Breast epithelium (tissue), 4 donors: Measurements from ENCODE around the gene RIMBP2. TPM values are rescaled to one million over a fixed set of nuclear protein-coding genes. Genes with fewer than 3 reads are reported as not detected.

Experiments used
- DNase-seq, 2 donors: peaks; one replicate each; pipeline ENCODE4 v3.0.0-alpha.2; 2019; ENCODE audit warnings: low spot score in 2 of 2
- H3K27ac ChIP-seq, 2 donors: fragments of 200-600 bp; sonication (generic) in 1 of 2; one replicate each; pipeline ENCODE4 v1.5.1; 2016 to 2019; ENCODE audit warnings: mild to moderate bottlenecking in 1 of 2
- H3K27me3 ChIP-seq, 2 donors: fragments of 200-600 bp; sonication (generic) in 1 of 2; one replicate each; pipeline versions ENCODE4 v1.5.1 to v1.6.0; 2017 to 2019; ENCODE audit warnings: control low read depth in 1 of 2, mild to moderate bottlenecking in 1 of 2
- H3K36me3 ChIP-seq: fragments of 200-600 bp; one replicate; pipeline ENCODE4 v1.5.1; 2019
- H3K4me1 ChIP-seq, 2 donors: fragments of 200-600 bp; sonication (generic); one replicate each; pipeline ENCODE4 v1.5.1; 2016 to 2019; ENCODE audit warnings: control low read depth in 1 of 2
- H3K4me3 ChIP-seq, 3 donors: fragments of 200-600 bp; sonication (generic); 1 replicate in 2 of 3; 2 replicates in 1 of 3; pipeline ENCODE4 v1.5.1; 2016 to 2019; ENCODE audit warnings: mild to moderate bottlenecking in 3 of 3, moderate library complexity in 2 of 3
- H3K9me3 ChIP-seq, 2 donors: fragments of 200-600 bp; sonication (generic) in 1 of 2; one replicate each; pipeline ENCODE4 v1.5.1; 2016 to 2019; ENCODE audit warnings: control low read depth in 1 of 2
- POLR2A ChIP-seq: fragments of 450-650 bp; IDR thresholded peaks from one replicate; pipeline ENCODE4 v1.6.1; 2016; ENCODE audit warnings: antibody characterized with exemption, mild to moderate bottlenecking, moderate library complexity
- POLR2AphosphoS5 ChIP-seq, 3 donors: sonication (generic); formaldehyde crosslinking; IDR thresholded peaks; one replicate each; pipeline ENCODE4 v1.6.1; 2017; ENCODE audit warnings: antibody characterized with exemption in 3 of 3
- intact Hi-C: fragments of 100-400 bp; cut with DNase I; formaldehyde crosslinking; loops from one replicate; pipeline ENCODE4 v1.15.1; 2023; ENCODE audit warnings: low total_unique reads
- total RNA-seq, 3 donors: library from RNA; depleted of rRNA; stranded (reverse); fragments of >200 nt; gene quantifications; one replicate each; pipeline ENCODE4 v1.1.0, GENCODE V29; 2016
- TF ChIP-seq, protein P1 (sequence below), 3 donors: fragments of 450-650 bp; IDR thresholded peaks; one replicate each; pipeline ENCODE4 v1.5.1; 2016 to 2017; ENCODE audit warnings: antibody characterized with exemption in 3 of 3, mild to moderate bottlenecking in 3 of 3, moderate library complexity in 3 of 3

The RIMBP2 gene
- total RNA-seq, 3 donors from 2014 or later = under 0.01 to 0.59 (median under 0.01) TPM

DNA sequence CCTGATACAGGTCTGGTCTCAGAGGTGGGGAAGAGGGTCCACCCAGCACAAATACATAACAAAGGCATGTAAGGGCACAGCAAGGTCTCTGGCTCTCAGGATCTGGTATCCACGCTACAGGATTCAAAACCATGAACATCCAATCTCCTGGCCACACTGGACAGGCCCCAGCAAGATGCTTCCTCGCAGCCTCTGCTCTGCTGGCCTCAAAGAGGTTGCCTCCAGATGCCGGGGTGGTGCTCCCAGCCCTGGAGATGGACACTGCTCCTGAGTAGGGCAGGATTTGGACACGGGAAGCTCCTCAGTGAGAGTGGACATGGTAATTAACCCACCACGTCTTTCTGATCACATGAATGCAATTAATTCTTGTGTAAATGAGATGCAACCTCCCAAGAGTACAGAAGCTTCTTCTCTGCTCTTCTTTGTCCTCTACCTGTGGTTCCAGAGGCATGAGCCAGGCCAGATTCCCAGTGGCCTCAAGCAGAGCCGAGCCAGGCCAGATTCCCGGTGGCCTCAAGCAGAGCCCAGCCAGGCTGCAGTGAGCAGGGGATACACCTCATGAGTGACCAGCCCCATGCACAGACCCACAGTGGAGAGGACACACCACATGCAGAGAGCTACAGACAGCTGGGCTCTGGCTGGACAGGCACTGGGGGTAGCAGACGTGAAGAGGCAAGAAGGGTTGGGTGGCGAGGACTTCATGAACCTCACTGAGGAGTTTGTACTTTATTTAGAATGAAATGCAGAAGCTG lies 192.1 kb downstream of the RIMBP2 start:
- no peaks in the 10 kb centered on the region for H3K27me3 ChIP-seq
- intact Hi-C loops = loop anchor here (10.0 kb wide), 1 partner anchor 1769 kb away; no protein-coding TSS in a partner anchor
- no peaks in the 10 kb centered on the region for H3K4me1 ChIP-seq
- H3K4me3 ChIP-seq = no peak overlapping the region
- H3K36me3 ChIP-seq = no peaks in the 10 kb centered on the region
- H3K9me3 ChIP-seq = peaks cover 0 to 2% of the 10 kb centered on the region in 2 donors
- no peak for TF ChIP-seq POLR2A
- no peak for TF ChIP-seq POLR2AphosphoS5 (IDR thresholded peaks at IDR 0.05)
- TF ChIP-seq, protein P1, sequence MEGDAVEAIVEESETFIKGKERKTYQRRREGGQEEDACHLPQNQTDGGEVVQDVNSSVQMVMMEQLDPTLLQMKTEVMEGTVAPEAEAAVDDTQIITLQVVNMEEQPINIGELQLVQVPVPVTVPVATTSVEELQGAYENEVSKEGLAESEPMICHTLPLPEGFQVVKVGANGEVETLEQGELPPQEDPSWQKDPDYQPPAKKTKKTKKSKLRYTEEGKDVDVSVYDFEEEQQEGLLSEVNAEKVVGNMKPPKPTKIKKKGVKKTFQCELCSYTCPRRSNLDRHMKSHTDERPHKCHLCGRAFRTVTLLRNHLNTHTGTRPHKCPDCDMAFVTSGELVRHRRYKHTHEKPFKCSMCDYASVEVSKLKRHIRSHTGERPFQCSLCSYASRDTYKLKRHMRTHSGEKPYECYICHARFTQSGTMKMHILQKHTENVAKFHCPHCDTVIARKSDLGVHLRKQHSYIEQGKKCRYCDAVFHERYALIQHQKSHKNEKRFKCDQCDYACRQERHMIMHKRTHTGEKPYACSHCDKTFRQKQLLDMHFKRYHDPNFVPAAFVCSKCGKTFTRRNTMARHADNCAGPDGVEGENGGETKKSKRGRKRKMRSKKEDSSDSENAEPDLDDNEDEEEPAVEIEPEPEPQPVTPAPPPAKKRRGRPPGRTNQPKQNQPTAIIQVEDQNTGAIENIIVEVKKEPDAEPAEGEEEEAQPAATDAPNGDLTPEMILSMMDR (IDR thresholded peaks at IDR 0.05) = no peak
- DNase-seq = no peak
- H3K27ac ChIP-seq = no peak overlapping the region

DNA sequence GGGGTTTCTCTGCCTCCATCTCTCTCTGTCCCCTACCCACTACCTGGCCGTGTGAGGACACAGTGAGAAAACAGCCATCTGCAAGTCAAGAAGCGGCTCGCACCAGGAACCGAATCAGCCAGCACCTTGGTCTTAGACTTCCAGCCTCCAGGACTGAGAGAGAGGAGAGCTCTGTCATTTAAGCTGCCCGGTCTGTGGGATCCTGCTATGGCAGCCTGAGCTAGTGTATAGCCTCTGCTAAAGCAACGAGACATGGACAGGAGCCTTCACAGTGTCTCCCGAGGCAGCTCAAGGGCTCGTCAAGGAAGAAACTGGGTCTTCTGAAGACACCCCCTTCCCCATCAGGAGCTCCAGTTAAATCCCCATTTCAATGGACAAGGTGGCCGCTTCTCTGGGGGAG lies 192.9 kb downstream of the RIMBP2 start:
- DNase-seq = no peak
- Histone ChIP-seq H3K9me3 (peaks cover 0 to 10% of the 10 kb centered on the region in 2 donors), H3K4me3 (no peak overlapping the region), H3K27me3 (no peaks in the 10 kb centered on the region), H3K4me1 (no peaks in the 10 kb centered on the region), H3K36me3 (no peaks in the 10 kb centered on the region), H3K27ac (no peak overlapping the region)
- TF ChIP-seq POLR2A = no peak
- TF ChIP-seq, protein P1 (IDR thresholded peaks at IDR 0.05) = no peak
- no peak for TF ChIP-seq POLR2AphosphoS5 (IDR thresholded peaks at IDR 0.05)
- intact Hi-C loops = loop anchor here (10.0 kb wide), 1 partner anchor 1768 kb away; no protein-coding TSS in a partner anchor

DNA sequence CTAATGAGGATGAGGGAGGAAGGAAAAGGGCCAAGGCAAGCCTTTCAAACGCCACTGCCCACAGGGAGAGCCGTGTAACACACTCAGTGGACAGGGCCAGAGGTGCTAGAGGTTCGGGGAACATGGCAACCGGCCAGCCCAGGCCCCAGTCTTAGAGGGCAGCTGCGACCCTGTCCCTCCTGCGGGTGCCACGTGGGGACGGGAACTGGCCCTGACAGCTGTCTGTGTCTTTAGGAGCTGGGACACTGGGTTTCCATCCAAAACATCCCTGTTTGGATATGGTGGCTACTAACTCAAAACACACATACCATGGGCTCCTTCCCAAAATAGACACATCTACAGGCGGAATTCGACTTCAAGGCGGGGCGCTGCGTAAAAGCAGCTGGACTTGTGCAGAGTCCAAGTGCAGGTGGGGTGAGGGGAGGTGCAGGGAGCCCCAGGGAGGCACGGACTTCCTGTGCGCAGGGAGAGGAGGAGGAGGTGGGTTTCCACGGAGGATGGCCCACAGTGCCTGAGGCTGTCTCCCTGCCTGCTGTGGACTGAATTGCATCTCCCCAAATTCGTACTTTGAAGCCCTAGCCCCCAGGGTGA lies 193.8 kb downstream of the RIMBP2 start:
- Histone ChIP-seq H3K4me3 (no peak overlapping the region), H3K9me3 (peaks cover 0 to 17% of the 10 kb centered on the region in 2 donors), H3K36me3 (no peaks in the 10 kb centered on the region), H3K27me3 (no peaks in the 10 kb centered on the region), H3K4me1 (no peaks in the 10 kb centered on the region), H3K27ac (no peak overlapping the region)
- intact Hi-C loops = loop anchor here (10.0 kb wide), 1 partner anchor 1768 kb away; no protein-coding TSS in a partner anchor
- DNase-seq = no peak
- TF ChIP-seq POLR2A (no peak), POLR2AphosphoS5 (IDR thresholded peaks at IDR 0.05) (no peak)
- TF ChIP-seq, protein P1 (IDR thresholded peaks at IDR 0.05) = no peak

DNA sequence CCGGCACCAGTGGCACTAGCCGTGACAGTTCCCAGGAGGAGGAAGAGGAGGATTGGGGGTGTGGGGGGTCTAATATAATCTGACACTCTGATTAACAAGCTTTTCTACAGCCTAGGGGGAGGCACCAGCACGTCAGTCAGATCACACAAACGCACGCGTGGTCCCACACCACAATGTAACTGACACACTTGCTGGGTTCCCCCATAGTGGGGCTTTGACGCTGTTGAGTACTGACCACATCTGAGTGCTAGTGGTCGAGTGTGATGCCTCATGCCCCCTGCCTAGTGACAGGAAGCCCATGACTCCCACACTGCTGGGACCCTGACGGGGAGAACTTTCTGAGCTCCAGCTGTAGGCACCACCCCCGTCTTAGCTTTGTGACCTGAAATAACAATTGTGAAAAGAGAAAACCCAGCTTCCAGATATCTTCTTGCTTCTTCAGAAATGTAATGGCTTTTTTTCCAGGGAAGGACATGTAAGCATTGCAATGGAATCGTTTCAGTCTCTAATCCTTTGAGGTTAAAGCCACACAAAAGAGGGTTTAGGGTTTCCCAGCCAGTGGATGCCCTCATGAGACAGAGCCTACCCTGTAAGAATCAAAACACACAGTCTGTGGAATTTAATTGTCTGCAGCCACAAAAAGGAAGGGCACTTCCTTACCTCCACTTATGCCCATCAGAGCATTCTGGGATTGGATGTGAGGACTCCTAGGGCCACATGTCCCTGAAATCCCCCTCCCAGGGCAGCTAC lies 194.5 kb downstream of the RIMBP2 start:
- intact Hi-C loops = loop anchor here (10.0 kb wide), 1 partner anchor 1767 kb away; no protein-coding TSS in a partner anchor
- Histone ChIP-seq H3K27me3 (no peaks in the 10 kb centered on the region), H3K9me3 (peaks cover 0 to 25% of the 10 kb centered on the region in 2 donors), H3K4me1 (no peaks in the 10 kb centered on the region), H3K4me3 (no peak overlapping the region), H3K36me3 (no peaks in the 10 kb centered on the region), H3K27ac (no peak overlapping the region)
- DNase-seq = no peak
- TF ChIP-seq, protein P1 (IDR thresholded peaks at IDR 0.05) = no peak
- no peak for TF ChIP-seq POLR2AphosphoS5 (IDR thresholded peaks at IDR 0.05)
- TF ChIP-seq POLR2A = no peak
